ENCODE measurements around the gene CD320. TPM values are rescaled to one million over a fixed set of nuclear protein-coding genes. Genes with fewer than 3 reads are reported as not detected.
"Not testable (repeated sequence)": the region's sequence is repeated elsewhere in the genome, so short reads cannot be mapped to it uniquely, and the experiment has no call there.

Gene CD320
- total RNA-seq, 1 donor from 2014 or later, result 68.5 TPM

DNA sequence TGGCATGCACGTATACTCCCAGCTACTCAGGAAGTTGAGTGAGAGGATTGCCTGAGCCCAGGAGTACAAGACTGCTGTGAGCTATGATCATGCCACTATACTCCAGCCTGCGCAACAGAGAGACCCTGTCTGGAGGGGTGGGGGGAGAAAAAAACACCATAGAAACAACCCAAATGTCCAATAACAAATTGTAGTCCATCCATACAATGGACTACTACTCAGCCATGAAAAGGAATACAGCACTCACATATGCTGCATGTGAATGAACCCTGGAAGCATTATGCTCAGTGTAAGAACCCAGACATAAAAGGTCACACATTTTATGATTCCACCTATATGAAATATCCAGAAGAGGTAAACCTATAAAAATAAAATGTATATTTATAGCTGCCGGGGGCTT, 42.3 kb downstream of the CD320 start:
- TF ChIP-seq, protein P1, sequence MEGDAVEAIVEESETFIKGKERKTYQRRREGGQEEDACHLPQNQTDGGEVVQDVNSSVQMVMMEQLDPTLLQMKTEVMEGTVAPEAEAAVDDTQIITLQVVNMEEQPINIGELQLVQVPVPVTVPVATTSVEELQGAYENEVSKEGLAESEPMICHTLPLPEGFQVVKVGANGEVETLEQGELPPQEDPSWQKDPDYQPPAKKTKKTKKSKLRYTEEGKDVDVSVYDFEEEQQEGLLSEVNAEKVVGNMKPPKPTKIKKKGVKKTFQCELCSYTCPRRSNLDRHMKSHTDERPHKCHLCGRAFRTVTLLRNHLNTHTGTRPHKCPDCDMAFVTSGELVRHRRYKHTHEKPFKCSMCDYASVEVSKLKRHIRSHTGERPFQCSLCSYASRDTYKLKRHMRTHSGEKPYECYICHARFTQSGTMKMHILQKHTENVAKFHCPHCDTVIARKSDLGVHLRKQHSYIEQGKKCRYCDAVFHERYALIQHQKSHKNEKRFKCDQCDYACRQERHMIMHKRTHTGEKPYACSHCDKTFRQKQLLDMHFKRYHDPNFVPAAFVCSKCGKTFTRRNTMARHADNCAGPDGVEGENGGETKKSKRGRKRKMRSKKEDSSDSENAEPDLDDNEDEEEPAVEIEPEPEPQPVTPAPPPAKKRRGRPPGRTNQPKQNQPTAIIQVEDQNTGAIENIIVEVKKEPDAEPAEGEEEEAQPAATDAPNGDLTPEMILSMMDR (conservative IDR thresholded peaks at IDR 0.05), result no peak
- H3K27me3 Mint-ChIP-seq (ENCODE audit: low read depth), result peaks cover 9% of the 10 kb centered on the region
- no peak overlapping the region for H3K4me3 Mint-ChIP-seq
- no peak overlapping the region for H3K27ac Mint-ChIP-seq (ENCODE audit: unreplicated experiment)
- H3K9me3 Mint-ChIP-seq, result no peaks in the 10 kb centered on the region
- no peaks in the 10 kb centered on the region for H3K36me3 Mint-ChIP-seq (ENCODE audit: low read depth)
- H3K4me1 Mint-ChIP-seq, result peaks cover 4% of the 10 kb centered on the region
- DNase-seq (ENCODE audit: low read depth, low spot score), result no peak

DNA sequence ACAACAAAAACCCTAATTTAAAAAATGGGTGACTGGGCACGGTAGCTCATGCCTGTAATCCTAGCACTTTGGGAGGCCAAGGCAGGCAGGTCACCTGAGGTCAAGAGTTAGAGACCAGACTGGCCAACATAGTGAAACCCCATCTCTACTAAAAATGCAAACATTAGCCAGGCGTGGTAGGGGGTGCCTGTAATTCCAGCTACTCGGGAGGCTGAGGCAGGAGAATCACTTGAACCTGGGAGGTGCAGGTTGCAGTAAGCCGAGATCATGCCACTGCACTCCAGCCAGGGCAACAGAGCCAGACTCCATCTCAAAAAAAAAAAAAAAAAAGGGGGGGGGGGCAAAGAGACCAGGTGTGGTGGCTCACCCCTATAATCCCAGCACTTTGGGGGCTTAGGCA, 43.9 kb downstream of the CD320 start:
- not testable (repeated sequence) for H3K27me3 Mint-ChIP-seq (ENCODE audit: low read depth); H3K36me3 Mint-ChIP-seq (ENCODE audit: low read depth); DNase-seq (ENCODE audit: low read depth, low spot score); H3K4me1 Mint-ChIP-seq; H3K27ac Mint-ChIP-seq (ENCODE audit: unreplicated experiment); H3K4me3 Mint-ChIP-seq; H3K9me3 Mint-ChIP-seq

DNA sequence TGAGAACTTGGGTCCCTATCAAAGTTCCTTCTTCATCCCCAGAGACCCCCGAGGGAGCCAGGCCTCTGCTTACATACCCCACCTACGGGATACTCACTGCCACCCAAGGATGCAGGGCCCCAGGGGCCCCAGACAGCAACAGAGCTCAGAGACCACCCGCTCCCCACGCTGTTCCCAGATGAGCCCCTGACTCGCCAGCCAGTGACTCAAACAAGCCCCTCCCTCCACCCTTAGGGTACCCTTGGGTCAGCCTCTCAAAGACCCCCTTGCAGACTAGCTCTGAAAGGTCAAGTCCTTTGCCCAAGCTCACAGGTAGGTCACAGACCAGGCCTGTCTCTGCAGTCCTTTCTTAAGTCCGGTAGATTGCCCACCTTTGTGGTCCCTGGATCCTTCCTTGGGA, 45.7 kb downstream of the CD320 start:
- Mint-ChIP-seq H3K4me1 (peaks cover 4% of the 10 kb centered on the region), H3K9me3 (no peaks in the 10 kb centered on the region), H3K27me3 (ENCODE audit: low read depth) (peaks cover 6% of the 10 kb centered on the region), H3K27ac (ENCODE audit: unreplicated experiment) (no peak overlapping the region), H3K4me3 (no peak overlapping the region), H3K36me3 (ENCODE audit: low read depth) (no peaks in the 10 kb centered on the region)
- no peak for DNase-seq (ENCODE audit: low read depth, low spot score)
- TF ChIP-seq, protein P1 (conservative IDR thresholded peaks at IDR 0.05), result no peak

DNA sequence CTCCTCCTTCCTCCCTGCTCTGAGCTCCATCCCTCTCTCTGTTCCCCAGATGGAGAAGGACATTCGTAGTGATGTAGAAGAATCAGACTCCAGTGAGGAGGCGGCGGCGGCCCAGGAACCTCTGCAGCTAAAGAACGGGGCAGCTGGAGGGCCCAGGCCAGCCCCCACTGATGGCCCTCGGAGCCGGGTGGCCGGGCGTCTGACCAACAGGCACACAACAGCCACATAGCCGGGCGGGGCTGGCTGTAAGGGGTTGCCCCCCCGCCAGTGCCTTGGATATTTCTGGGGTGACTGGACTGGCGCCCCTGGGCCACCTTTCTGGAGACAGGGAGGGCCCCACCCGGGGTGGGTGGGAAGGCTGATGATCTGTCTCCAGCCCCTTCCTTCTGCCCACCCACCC, 46.3 kb downstream of the CD320 start:
- Mint-ChIP-seq H3K9me3 (no peaks in the 10 kb centered on the region), H3K27me3 (ENCODE audit: low read depth) (peaks cover 6% of the 10 kb centered on the region), H3K4me1 (peaks cover 4% of the 10 kb centered on the region), H3K4me3 (no peak overlapping the region), H3K27ac (ENCODE audit: unreplicated experiment) (no peak overlapping the region), H3K36me3 (ENCODE audit: low read depth) (no peaks in the 10 kb centered on the region)
- DNase-seq (ENCODE audit: low read depth, low spot score), result no peak
- TF ChIP-seq, protein P1 (conservative IDR thresholded peaks at IDR 0.05), result no peak

DNA sequence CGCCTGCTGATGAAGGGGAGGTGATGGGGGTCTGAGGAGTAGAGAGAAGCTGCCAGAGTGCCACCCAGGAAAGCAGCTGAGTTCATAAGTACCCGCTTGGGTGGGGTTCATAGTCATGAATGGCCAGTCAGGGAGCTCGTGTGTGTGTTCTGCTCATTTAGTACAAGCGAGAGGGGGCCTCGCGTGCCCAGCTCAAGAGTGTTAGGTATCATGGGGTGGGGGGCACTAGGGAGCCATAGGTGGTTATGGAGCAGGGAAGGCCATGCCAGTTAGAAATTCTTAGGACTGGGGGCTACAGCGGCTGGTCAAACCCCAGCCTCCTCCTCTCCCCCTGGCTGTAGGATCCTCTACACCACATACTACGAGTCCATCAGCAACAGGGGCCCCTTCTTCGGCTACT, 46.8 kb downstream of the CD320 start:
- Mint-ChIP-seq H3K27me3 (ENCODE audit: low read depth) (peaks cover 5% of the 10 kb centered on the region), H3K36me3 (ENCODE audit: low read depth) (no peaks in the 10 kb centered on the region), H3K27ac (ENCODE audit: unreplicated experiment) (no peak overlapping the region), H3K9me3 (no peaks in the 10 kb centered on the region), H3K4me1 (peaks cover 4% of the 10 kb centered on the region), H3K4me3 (no peak overlapping the region)
- no peak for DNase-seq (ENCODE audit: low read depth, low spot score)
- TF ChIP-seq, protein P1 (conservative IDR thresholded peaks at IDR 0.05), result no peak

DNA sequence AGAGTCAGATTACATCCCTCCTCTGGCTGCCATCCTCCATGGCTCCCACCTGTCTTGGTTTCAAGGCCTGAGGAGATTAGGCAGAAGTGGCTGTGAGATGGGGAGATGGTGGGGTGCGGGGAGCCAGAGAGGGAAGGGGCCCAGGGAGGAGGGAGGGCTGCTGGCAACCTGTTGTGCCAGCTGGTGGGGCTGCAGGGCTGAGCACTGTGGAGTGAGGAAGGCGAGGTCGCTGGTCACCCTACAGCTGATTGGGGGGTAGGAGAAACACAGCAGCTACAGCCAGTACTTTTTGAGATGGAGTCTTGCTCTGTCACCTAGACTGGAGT, 48.3 kb downstream of the CD320 start:
- Mint-ChIP-seq H3K27ac (ENCODE audit: unreplicated experiment) (no peak overlapping the region), H3K4me1 (peaks cover 4% of the 10 kb centered on the region), H3K9me3 (no peaks in the 10 kb centered on the region), H3K27me3 (ENCODE audit: low read depth) (no peaks in the 10 kb centered on the region), H3K36me3 (ENCODE audit: low read depth) (no peaks in the 10 kb centered on the region), H3K4me3 (no peak overlapping the region)
- TF ChIP-seq, protein P1 (conservative IDR thresholded peaks at IDR 0.05), result no peak
- no peak for DNase-seq (ENCODE audit: low read depth, low spot score)
